ENCODE data around the gene AK9.

AK9 gene

DNA sequence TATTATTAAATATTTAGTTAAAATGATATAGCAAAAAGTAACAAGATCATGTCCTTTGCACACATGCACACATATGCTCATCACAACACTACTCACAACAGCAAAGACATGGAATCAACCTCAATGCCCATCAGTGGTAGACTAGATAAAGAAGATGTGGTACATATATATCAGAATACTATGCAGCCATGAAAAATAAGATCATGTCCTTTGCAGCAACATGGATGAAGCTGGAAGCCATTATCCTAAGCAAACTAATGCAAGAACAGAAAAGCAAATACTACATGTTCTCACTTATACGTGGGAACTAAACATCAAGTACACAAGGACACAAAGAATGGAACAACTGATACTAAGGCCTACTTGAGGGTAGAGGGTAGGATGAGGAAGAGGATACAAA, 14.3 kb downstream of the AK9 start:
- DNase-seq (no peak), ATAC-seq (ENCODE audit: insufficient read depth, low read depth) (no peak)
- H3K4me3 ChIP-seq (ENCODE audit: low read depth in 1 of 2, low read length in 2 of 2), result no peak overlapping the region
- no peak overlapping the region for H3K9ac ChIP-seq (ENCODE audit: low read depth, low read length)
- H2AFZ ChIP-seq (ENCODE audit: low read depth, low read length), result no peak overlapping the region
- no peaks in the 10 kb centered on the region for H3K27me3 ChIP-seq (ENCODE audit: insufficient read depth, low read length, poor library complexity)
- H3K9me3 ChIP-seq (ENCODE audit: insufficient read depth, low read length, severe bottlenecking), result no peaks in the 10 kb centered on the region
- no peak for TF ChIP-seq CTCF (IDR thresholded peaks at IDR 0.05; ENCODE audit: borderline replicate concordance, extremely low read depth, low read length, poor library complexity, severe bottlenecking)
- H3K79me2 ChIP-seq (ENCODE audit: insufficient read depth, low read length), result no peaks in the 10 kb centered on the region
- H3K4me1 ChIP-seq (ENCODE audit: insufficient read depth, low read length), result no peaks in the 10 kb centered on the region
- H4K20me1 ChIP-seq (ENCODE audit: insufficient read depth, low read length), result no peaks in the 10 kb centered on the region
- no peak overlapping the region for H3K4me2 ChIP-seq (ENCODE audit: insufficient read depth, low read length)
- no peak overlapping the region for H3K27ac ChIP-seq (ENCODE audit: low read length)
- H3K36me3 ChIP-seq (ENCODE audit: insufficient read depth, low read length), result no peaks in the 10 kb centered on the region

DNA sequence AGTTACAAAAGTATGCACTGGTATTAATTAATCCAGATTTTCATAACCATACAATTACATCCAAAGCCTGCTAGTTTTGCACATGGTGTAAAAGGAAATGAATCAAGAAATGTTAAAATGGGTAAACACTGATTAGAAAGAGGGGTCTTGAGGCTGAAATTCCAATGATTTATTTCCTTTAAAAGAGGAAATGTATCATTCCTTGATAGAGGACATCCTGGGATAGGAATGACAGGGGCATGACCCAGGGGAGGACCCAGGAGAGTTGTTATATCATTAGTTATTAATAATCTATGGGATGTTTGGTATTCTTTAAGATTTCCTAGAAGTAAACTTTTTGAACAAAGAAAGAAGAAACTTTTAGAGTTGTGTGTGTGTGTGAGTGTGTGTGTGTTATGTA, 18.2 kb downstream of the AK9 start:
- DNase-seq, result no peak

GRCh38 chr6:109672175-109672574, 18.8 kb downstream of the AK9 start:
- no peaks in the 10 kb centered on the region for H3K9me3 ChIP-seq (ENCODE audit: insufficient read depth, low read length, severe bottlenecking)
- H3K27me3 ChIP-seq (ENCODE audit: insufficient read depth, low read length, poor library complexity), result no peaks in the 10 kb centered on the region
- ATAC-seq (ENCODE audit: insufficient read depth, low read depth), result no peak
- H2AFZ ChIP-seq (ENCODE audit: low read depth, low read length), result no peak overlapping the region
- no peaks in the 10 kb centered on the region for H4K20me1 ChIP-seq (ENCODE audit: insufficient read depth, low read length)
- no peak overlapping the region for H3K9ac ChIP-seq (ENCODE audit: low read depth, low read length)
- TF ChIP-seq CTCF (IDR thresholded peaks at IDR 0.05; ENCODE audit: borderline replicate concordance, extremely low read depth, low read length, poor library complexity, severe bottlenecking), result no peak
- no peak for TF ChIP-seq EZH2 (IDR thresholded peaks at IDR 0.05; ENCODE audit: borderline replicate concordance, low read depth, low read length, severe bottlenecking)
- H3K79me2 ChIP-seq (ENCODE audit: insufficient read depth, low read length), result no peaks in the 10 kb centered on the region
- no peak overlapping the region for H3K4me2 ChIP-seq (ENCODE audit: insufficient read depth, low read length)
- H3K36me3 ChIP-seq (ENCODE audit: insufficient read depth, low read length), result no peaks in the 10 kb centered on the region
- H3K27ac ChIP-seq (ENCODE audit: low read length), result no peak overlapping the region
- no peaks in the 10 kb centered on the region for H3K4me1 ChIP-seq (ENCODE audit: insufficient read depth, low read length)
- H3K4me3 ChIP-seq (ENCODE audit: low read depth in 1 of 2, low read length in 2 of 2), result no peak overlapping the region
- no peak for DNase-seq

More for the DNA sequence above, 18.2 kb downstream of the AK9 start:
- H3K4me3 ChIP-seq (ENCODE audit: low read depth in 1 of 2, low read length in 2 of 2), result no peak overlapping the region
- no peak overlapping the region for H2AFZ ChIP-seq (ENCODE audit: low read depth, low read length)
- H3K4me1 ChIP-seq (ENCODE audit: insufficient read depth, low read length), result no peaks in the 10 kb centered on the region
- no peak overlapping the region for H3K9ac ChIP-seq (ENCODE audit: low read depth, low read length)
- no peaks in the 10 kb centered on the region for H3K36me3 ChIP-seq (ENCODE audit: insufficient read depth, low read length)
- TF ChIP-seq CTCF (IDR thresholded peaks at IDR 0.05; ENCODE audit: borderline replicate concordance, extremely low read depth, low read length, poor library complexity, severe bottlenecking) (no peak), EZH2 (IDR thresholded peaks at IDR 0.05; ENCODE audit: borderline replicate concordance, low read depth, low read length, severe bottlenecking) (no peak)
- H4K20me1 ChIP-seq (ENCODE audit: insufficient read depth, low read length), result no peaks in the 10 kb centered on the region
- H3K27me3 ChIP-seq (ENCODE audit: insufficient read depth, low read length, poor library complexity), result no peaks in the 10 kb centered on the region
- no peak for ATAC-seq (ENCODE audit: insufficient read depth, low read depth)
- H3K4me2 ChIP-seq (ENCODE audit: insufficient read depth, low read length), result no peak overlapping the region
- H3K79me2 ChIP-seq (ENCODE audit: insufficient read depth, low read length), result no peaks in the 10 kb centered on the region
- H3K9me3 ChIP-seq (ENCODE audit: insufficient read depth, low read length, severe bottlenecking), result no peaks in the 10 kb centered on the region
- no peak overlapping the region for H3K27ac ChIP-seq (ENCODE audit: low read length)

- Histone ChIP-seq H3K4me1 (ENCODE audit: insufficient read depth, low read length) (no peaks in the 10 kb centered on the region), H3K79me2 (ENCODE audit: insufficient read depth, low read length) (no peaks in the 10 kb centered on the region), H3K36me3 (ENCODE audit: insufficient read depth, low read length) (no peaks in the 10 kb centered on the region), H3K27me3 (ENCODE audit: insufficient read depth, low read length, poor library complexity) (no peaks in the 10 kb centered on the region), H3K27ac (ENCODE audit: low read length) (no peak overlapping the region), H3K9me3 (ENCODE audit: insufficient read depth, low read length, severe bottlenecking) (no peaks in the 10 kb centered on the region), H3K4me3 (ENCODE audit: low read depth in 1 of 2, low read length in 2 of 2) (no peak overlapping the region), H3K4me2 (ENCODE audit: insufficient read depth, low read length) (no peak overlapping the region), H3K9ac (ENCODE audit: low read depth, low read length) (no peak overlapping the region), H2AFZ (ENCODE audit: low read depth, low read length) (no peak overlapping the region), H4K20me1 (ENCODE audit: insufficient read depth, low read length) (no peaks in the 10 kb centered on the region)
- TF ChIP-seq EZH2 (IDR thresholded peaks at IDR 0.05; ENCODE audit: borderline replicate concordance, low read depth, low read length, severe bottlenecking), result no peak
- no peak for TF ChIP-seq CTCF (IDR thresholded peaks at IDR 0.05; ENCODE audit: borderline replicate concordance, extremely low read depth, low read length, poor library complexity, severe bottlenecking)
- DNase-seq (no peak), ATAC-seq (ENCODE audit: insufficient read depth, low read depth) (no peak)
Measured at GRCh38 chr6:109671733-109672132, 19.3 kb downstream of the AK9 start.

All from DND-41 (cell line).